ENCODE measurements around the gene CNBD2.
"Not testable (repeated sequence)": the region's sequence is repeated elsewhere in the genome, so short reads cannot be mapped to it uniquely, and the experiment has no call there.

The CNBD2 gene

DNA sequence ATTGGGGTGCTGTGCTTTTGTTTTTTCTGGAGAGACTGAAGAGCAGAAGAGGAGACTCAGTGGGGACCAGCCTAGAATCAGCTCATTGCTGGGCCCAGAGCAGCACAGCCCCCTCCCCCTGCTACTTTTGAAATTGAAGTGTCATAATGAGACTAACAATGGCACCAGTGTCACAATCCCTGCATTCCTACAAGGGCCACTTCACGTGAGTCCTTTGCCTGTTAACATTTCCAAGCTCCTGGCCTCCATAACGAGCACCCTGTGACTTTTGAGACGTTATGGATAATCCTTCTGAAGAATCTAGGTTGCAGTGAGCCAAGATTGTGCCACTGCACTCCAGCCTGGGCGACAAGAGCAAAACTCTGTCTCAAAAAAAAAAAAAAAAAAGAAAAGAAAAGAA lies 41.7 kb downstream of the CNBD2 start:
- DNase-seq (ENCODE audit: extremely low read depth, low read depth), result no peak
- TF ChIP-seq, protein P1, sequence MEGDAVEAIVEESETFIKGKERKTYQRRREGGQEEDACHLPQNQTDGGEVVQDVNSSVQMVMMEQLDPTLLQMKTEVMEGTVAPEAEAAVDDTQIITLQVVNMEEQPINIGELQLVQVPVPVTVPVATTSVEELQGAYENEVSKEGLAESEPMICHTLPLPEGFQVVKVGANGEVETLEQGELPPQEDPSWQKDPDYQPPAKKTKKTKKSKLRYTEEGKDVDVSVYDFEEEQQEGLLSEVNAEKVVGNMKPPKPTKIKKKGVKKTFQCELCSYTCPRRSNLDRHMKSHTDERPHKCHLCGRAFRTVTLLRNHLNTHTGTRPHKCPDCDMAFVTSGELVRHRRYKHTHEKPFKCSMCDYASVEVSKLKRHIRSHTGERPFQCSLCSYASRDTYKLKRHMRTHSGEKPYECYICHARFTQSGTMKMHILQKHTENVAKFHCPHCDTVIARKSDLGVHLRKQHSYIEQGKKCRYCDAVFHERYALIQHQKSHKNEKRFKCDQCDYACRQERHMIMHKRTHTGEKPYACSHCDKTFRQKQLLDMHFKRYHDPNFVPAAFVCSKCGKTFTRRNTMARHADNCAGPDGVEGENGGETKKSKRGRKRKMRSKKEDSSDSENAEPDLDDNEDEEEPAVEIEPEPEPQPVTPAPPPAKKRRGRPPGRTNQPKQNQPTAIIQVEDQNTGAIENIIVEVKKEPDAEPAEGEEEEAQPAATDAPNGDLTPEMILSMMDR (IDR thresholded peaks at IDR 0.05; ENCODE audit: low read depth, low read length), result no peak

DNA sequence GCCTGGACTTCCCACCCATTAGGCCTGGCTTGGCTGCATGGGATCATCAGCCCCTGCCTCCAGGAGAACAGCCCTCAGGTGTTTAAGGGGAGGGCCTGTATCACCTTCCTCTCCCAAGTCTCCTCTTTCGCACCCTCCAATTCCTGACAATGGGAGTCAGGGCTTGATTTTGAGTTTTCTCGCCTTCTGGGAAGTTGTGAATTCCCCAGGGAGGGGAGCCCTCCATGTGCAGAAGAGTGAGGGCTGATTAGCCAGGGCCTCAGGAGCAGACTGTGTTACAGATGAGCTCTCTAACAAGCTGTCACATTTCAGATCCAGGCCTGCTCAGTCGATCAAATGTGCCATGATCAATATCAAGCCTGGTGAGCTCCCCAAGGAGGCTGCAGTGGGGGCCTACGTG lies 42.4 kb downstream of the CNBD2 start:
- TF ChIP-seq, protein P1 (IDR thresholded peaks at IDR 0.05; ENCODE audit: low read depth, low read length), result no peak
- DNase-seq (ENCODE audit: extremely low read depth, low read depth), result no peak

DNA sequence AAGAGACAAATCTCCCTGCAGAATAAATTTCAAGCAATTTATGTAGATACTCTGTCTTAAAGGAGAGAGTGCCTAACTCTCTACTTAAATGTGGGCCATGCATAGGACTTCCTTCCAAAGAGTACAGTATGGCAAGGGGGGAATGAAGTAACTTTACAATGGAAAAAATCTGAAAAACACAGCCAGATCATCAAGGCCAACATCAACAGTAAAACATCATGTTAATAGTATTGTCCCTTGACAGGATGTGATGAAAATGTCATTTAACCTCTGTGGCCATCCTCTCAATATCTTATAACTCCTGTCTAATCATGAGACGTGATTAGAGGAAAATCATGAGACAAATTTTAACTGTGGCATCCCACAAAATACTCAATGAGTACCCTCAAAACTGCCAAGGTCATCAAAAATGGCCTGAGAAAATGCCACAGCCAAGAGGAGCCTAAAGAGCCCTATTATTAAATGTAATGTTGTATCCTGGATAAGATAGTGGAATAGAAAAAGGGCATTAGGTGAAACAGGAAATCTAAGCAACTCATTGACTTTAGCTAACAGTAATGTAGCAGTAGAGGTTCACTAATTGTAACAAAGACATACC lies 47.5 kb downstream of the CNBD2 start:
- TF ChIP-seq, protein P1 (IDR thresholded peaks at IDR 0.05; ENCODE audit: low read depth, low read length), result no peak

DNA sequence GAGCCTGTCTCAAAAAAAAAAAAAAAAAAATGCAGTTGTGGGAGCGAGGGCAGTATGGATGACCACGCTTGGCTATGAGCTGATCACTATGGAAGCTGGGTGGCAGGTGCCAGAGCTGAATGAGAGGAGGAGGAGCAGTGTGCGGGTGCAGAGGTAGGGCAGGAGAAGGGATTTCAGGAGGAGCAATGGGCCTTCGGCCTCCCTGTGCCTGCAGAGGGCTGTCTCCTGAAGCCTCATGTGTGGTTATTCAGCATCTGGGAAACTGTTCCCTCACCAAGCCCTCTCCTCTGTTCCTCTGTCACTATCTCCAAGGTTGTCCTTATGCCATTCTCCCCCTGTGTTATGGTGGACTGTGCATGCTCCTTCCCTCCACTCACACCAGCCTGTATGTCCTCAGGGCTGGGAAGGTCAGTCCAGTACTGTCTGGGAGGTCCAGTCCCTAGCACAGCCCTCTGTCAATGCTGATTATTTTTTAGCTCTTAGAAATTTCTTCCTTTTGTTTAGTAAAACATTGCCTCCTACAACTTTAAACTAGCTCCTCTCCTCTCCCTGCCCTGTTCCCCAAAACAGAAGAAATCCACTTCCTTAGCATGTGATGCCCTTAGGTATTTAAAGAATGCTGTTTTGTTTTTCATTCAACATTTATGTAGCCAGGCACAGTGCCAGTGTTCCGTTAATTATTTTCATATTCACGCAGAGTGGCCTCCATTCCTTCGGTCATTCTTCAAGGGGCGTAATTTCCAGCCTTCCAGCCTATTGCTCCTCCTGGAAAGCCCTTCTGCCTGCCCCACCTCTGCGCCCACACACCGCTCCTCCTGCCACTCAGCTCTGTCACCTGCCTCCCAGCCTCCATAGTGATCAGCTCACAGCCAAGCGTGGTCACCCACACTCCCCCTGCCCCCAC lies 48.9 kb downstream of the CNBD2 start:
- DNase-seq (ENCODE audit: extremely low read depth, low read depth), result peak; percentile 59
- TF ChIP-seq, protein P1 (IDR thresholded peaks at IDR 0.05; ENCODE audit: low read depth, low read length), result no peak

More for the DNA sequence above, 47.5 kb downstream of the CNBD2 start:
- DNase-seq (ENCODE audit: extremely low read depth, low read depth), result no peak

DNA sequence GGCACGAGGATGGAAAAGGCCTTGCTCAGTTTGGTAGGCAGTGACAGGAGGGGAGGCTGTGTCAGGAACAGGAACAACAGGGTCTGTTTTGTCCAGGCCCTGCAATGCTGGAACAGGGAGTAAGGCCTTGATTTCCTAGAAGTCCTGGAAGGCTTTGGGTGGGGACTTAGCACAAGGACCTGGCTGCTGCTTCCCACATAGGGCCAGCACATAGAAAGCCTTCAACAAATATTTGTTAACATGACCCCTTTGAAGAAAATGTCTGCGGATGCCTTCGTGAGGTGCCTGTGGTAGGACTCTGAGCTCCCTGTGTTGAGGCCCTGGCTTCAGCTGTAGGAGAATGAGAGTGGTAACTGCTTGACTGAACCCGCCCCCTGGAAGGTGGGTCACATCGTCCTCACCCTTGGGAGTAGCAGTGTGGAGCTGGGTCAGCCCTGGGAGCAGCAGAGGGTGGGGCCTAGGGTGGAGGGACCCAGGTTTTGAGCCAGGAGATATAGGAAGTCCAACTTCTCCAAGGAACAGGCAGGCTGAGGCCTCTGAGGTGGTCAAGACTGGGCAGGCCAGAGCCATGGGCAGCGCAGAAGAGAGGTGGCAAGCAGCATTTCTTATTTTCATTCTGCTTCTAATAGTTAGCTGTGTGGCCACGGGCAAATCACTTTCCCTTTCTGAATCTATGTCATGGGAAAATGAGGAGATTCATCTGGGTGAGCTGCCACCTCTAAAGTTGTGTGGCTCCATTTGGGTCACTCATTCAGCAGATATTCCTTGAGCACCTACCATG lies 50.0 kb downstream of the CNBD2 start:
- DNase-seq (ENCODE audit: extremely low read depth, low read depth), result no peak
- TF ChIP-seq, protein P1 (IDR thresholded peaks at IDR 0.05; ENCODE audit: low read depth, low read length), result no peak

DNA sequence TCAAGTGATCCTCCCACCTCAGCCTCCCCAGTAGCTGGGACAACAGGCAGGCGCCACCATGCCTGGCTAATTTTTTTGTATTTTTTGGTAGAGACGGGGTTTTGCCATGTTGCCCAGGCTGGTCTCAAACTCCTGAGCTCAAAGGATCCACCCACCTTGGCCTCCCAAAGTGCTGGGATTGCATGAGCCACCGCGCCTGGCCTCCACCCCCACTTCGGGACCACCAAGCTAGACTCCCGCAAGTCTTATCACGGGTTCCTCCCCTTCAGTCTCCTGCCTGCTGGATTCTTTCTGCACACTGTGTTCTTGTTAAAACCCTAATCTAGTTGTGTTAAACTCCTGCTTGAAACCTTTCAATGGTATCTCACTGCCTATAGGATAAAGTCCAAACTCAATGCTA lies 57.7 kb downstream of the CNBD2 start:
- not testable (repeated sequence) for DNase-seq (ENCODE audit: extremely low read depth, low read depth)

DNA sequence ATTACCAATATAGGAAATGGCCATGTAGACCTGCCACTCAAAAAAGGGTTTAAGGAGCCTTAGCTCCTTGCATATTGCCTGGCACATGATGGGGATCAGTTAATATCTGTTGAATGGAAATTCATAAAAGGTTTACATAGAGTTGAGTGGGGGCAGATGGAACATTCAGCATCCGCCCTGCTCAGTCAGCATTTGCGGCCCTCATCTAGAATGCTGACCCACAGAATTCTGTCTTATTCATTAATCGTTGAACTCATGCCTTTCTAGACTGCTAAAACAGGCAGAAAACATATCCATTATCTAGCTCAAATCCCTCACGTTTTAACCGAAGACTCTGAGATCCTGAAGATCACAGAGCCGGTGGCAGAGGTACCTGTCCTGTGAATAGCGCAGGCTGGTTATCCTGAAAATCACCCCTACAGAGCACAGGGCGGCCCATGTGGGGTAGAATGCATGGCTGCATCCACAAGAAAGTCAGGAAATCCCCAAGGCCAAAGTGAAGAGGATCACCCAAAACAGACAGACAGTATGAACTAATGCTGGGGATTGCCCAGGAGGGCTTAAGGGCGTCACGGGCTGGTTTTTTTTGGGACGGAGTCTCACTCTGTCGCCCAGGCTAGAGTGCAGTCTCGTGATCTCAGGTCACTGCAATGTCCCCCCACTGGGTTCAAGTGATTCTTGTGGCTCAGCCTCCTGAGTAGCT lies 59.9 kb downstream of the CNBD2 start:
- DNase-seq (ENCODE audit: extremely low read depth, low read depth), result no peak
- TF ChIP-seq, protein P1 (IDR thresholded peaks at IDR 0.05; ENCODE audit: low read depth, low read length), result no peak
